GM18858 (cell line): ENCODE results near the gene RPL7A.
"Not testable (repeated sequence)": the region's sequence is repeated elsewhere in the genome, so short reads cannot be mapped to it uniquely, and the experiment has no call there.

ENCODE experiments used
- ATAC-seq: cut with Tn5 transposase; IDR thresholded peaks from one replicate; pipeline ENCODE4 v1.9.1; 2021; ENCODE audit not compliant: unreplicated experiment

RPL7A gene

DNA sequence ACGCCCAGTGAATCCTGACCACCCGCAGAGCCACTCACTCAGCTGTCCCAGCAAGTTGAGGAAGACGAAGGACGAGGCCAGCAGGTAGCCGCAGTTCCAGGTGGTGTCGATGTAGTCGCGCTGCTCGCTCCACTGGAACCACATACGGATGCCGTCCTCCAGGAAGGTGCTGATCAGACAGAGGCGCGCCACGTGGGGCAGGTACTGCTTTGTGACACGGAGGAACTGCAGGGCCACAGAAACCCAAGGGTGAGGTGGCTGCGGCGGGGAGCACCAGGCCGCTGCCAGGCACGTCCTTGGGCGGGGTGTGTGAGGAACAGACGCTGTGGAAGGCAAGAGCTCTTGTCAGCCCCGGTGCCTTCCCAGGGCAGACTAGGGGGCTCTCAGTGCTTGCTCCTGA, 19.2 kb downstream of the RPL7A start:
- ATAC-seq: no peak

DNA sequence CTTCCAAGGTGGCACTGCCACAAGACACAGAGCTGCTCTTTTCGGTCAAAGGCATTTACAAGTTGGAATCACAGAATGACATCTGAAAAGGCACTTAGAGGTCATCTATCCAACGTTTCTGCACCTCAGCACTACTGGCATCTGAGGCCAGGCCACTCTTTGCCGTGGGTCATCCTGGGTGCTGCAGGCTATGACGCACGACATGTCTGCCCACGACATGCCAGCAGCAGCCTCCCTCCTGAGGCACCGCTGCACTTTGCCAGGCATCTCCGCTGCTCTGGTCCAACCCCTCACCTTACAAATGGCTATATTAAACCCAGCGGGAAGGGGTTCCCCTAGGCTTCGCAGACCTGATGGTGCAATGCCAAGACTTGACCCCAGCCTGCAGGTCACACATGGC, 19.8 kb downstream of the RPL7A start:
- no peak for ATAC-seq

DNA sequence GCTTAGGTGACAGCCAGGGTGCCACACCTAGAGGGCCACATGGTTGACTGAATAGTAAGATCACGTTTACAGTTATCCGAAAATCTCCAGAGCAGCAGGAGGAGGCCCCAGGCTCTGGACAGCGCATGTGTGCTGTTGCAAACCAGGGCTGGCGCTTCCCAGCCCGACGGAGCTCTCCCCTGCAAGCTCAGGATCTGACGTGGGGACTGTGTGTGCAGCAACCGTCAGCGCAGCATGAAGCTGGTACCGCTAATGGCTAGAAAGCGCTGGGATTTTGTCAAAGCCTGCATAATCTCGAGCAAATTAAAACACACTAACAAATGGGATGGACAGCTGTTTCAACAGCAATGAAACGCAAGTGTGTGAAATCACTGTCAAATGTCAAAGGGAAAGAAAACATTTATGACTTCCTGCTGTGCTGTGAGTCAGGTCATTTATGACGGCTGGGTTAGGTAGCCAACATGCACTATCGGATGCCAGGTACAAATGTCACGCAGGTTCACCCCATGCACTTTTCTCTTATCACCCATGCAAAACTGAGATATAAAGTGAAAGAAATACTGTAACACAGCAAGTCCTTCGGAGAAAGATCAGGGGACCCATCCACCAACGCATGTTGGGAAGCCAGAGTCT, 20.3 kb downstream of the RPL7A start:
- ATAC-seq: no peak

DNA sequence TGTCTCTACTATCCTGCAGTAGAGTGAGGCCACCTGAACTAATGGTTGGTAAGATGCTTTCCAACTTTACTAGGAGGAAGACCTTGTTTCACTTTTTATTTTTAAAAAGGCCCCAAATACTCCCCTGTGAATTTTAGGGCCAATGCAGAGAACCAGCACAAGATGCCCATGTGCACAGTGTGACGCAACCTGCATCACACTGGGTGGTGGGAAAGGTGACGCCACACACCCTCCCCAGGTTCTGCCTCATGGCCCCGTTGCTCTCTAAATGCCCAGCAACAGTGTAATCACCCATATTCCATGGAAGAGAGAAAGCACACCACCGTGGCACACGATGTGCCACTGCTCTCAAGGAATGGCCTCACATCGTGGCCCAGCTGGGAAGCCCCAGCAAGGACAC, 21.4 kb downstream of the RPL7A start:
- ATAC-seq: no peak

DNA sequence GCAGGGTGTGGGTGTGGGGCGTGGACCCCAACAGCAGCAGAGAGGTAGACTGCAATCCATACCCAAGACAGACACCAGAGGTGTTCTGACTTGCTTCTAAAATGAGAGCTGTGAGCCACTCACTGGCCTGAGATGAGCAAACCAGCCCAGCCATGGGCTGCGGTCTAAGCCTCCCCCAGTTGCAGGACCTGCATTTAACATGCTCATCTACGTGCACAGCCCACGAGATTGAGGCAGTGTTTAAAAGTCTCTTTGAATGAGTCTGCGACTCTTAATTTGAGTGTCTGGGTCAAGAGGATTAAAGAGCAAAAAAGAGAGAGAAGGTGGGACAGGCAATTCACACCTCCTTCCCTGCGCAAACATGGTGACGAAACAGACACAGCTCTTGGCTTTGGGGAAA, 21.9 kb downstream of the RPL7A start:
- no peak for ATAC-seq

DNA sequence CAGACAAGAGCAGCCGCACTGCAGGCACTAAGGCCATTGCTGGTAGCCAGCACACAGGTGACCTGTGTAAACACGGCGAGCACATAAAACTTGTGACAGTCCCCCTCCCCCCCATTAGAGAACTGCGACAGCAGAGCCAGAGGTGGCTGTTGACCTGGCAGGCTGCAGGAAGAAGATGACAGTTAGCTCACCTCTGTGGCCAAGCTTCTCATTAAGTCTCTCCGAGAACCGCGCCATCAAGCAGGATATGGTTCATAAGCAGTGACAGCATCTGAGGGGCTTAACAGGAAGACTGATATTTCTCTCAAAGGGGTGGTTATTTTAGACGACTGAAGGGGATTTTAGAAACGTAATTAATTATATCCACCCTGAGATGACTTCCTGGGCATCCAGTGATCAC, 22.7 kb downstream of the RPL7A start:
- no peak for ATAC-seq

DNA sequence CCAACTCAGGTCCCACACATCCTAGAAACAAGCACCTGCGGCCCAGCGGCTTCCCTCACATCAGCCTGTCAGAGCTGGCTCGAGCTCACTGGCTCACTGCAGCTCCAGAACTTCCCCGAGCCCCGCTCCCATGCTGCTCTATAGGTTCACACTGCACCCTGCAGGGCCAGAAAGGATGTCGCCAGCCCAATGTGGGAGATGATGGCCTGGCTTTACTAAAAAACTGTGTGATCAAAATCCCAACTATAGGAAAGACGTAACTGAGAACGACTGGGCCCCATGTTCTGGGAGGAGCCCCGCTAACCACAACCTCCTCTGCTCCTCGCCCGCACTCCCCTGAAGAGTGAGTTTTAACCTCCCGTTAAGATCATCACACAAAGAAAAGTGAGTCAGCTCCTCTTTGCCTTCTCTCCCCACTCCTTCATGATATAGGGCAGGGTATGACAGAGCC, 23.3 kb downstream of the RPL7A start:
- ATAC-seq: no peak

DNA sequence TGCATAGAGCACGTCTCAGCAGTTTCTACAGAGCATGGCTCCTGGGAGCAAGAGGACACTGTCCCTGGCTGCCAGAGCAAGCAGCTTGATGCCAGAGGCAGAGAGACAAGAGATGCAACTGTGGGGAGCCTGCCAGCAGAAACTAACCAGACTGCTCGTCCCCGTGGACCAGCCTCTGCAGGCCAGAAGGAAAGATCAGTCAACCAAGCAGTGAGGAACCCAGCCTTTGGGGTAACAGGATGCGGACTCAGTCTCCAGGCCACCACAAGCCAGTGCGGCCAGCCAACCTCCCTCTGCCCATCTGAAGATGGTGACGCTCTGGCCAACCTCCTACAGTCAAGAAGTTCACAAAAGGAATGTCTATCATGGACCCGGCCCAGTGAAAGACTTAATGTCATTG, 24.1 kb downstream of the RPL7A start:
- no peak for ATAC-seq

DNA sequence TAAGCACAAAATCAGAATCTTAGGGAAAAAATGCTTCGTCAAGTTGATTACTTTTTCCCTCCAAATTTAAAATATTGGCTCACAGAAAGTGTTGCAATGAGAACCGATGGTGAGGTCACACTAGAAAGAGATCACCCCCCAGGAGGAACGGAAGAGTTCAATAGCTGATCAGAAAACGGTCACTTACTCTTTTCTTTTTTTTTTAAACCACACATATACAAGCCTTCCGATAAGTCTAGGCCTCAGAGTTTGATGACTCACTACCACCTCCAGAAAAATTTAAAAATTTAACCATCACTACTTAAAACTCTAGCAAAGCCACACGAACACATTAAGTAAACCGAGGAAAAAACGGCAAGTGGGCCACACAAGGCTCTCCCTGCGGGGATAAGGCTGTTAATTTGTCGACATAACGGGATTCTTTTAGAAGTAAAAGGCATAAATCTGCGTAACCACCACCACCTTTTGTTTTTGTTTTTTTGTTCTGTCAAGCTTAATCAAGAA, 26.6 kb downstream of the RPL7A start:
- no peak for ATAC-seq

DNA sequence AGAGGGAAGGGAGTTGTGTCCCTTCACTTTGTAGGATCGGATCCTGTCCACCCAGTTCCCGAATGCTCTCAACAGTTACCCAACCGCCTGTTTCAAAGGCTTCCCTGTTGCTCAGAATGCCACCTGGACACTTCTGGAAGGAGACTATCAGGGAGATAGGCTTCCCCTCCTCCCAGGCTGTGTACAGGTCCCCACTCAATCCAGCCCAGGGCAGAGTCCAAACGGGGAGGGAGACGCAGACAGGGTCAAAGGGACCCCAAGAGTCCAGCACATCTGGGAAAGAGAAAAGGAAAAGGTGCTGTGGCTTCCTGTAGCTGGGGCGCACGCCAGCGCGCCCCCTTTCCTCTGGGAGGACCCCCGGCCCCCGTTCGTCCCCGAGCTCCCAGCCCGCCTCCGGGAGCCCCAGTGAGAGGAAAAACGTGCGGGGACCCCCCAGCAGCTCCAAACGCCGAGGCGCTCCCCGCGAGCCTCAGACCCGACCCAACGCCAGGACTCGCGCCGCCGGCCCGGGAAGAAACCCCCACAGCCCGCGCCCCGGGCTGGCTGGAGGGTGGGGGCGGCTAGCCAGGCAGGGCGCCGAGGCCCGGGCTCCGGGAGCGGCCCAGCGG, 27.2 kb downstream of the RPL7A start:
- peak; percentile 9 for ATAC-seq

DNA sequence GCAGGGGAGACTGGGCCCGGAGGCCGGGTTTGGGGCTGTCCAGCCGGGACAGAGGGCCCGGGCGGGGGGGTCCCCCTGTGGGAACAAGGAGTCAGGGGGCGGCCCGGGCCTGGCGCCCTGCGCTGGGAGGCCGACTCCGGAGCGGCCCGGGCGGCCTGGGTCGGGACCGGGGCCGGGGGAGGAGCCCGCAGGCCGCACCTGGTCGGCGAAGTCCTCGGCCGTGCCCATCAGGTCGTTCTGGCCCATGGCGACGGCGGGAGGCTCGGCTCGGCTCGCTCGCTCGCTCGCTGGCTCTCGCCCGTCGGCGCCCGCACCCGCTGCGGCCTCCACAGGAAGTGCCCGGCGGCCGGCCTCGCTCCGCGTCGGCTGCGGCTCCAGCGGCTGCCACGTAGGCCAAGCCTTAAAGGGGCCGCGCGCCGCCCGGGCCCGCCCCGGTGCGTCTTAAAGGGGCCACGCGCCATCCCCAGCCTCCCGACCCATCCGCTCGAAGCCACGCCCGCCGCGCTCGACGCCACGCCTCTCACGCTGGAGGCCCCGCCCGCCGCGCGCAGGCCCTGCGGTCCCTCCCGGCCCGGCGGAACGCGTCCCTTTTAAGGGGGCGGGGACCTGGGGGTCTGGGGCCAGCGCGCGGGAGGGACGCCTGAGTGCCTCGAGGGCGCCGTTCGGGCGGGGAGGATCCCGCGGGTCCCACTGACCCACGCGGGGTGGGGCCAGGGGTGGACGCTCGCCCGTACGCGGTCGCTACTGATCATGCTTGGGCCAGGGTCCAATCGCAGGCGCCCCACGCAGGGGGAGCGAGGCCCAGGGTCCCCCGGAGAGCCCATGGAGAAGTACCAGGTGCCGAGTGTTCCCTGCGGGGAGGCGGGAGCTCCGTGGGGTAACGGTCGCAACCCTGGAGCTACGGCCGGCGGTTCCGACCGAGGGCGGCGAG, 28.0 kb downstream of the RPL7A start, which contains the start of the genes STKLD1 and SURF4:
TSS of gene STKLD1 (plus strand) at position 643 of the 931 bp plus-strand sequence. CDS start at position 751, 108 bp downstream.
TSS of gene SURF4 (minus strand) at position 337 of the 931 bp plus-strand sequence. CDS start at position 246, 91 bp downstream.
- peak; percentile 74 for ATAC-seq

DNA sequence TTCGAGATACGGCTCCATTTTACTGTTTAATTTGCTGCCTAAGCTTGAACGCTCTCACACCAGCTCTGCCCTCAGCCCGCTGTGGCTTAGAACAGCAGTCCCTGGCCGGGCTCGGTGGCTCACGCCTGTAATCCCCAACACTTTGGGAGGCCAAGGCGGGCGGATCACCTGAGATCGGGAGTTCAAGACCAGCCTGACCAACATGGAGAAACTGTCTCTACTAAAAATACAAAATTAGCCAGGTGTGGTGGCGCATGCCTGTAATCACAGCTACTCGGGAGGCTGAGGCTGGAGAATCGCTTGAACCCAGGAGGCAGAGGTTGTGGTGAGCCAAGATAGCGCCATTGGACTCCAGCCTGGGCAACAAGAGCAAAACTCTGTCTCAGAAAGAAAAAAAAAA, 29.3 kb downstream of the RPL7A start:
- not testable (repeated sequence) for ATAC-seq

DNA sequence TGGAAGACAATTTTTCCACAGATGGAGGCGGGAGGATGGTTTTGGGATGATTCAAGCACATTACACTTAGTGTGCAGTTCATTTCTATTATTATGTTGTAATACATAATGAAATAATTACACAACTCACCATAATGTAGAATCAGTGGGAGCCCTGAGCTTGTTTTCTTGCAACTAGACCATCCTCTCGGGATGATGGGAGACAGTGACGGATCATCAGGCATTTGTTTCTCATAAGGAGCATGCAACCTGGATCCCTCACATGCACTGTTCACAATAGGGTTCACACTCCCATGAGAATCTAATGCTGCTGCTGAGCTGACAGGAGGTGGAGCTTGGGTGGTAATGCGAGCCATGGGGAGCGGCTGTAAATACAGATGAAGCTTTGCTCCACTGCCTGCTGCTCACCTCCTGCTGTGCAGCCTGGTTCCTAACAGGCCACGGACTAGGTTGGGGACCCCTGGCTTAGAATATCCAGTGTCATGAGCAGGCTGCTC, 29.8 kb downstream of the RPL7A start:
- no peak for ATAC-seq

DNA sequence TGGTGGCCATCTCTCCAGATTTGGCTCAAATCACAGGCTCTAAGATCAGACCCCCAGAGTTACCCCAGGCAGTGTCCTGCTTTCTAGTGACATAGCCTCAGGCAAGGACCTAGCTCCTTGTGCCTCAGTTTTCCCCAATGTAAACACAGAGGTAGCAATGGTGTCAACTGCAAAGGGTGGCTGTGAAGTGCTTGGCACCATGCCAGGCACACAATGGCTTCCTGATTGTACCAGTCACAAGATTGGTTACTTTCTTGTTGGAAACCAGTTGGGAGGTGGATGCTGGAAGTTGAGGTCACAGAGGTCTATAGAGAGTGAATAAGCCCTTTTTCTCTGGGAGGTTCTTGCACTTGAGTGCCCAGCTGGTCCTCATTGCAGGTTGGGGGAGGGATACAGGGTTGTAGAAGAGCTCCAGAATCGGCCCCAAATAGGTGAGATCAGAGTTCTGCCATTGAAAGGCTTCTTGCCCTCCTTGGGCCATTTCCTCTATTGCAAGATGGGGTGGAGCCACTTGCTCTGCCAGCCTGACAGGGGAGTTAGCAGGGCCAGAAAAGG, 30.5 kb downstream of the RPL7A start:
- no peak for ATAC-seq

DNA sequence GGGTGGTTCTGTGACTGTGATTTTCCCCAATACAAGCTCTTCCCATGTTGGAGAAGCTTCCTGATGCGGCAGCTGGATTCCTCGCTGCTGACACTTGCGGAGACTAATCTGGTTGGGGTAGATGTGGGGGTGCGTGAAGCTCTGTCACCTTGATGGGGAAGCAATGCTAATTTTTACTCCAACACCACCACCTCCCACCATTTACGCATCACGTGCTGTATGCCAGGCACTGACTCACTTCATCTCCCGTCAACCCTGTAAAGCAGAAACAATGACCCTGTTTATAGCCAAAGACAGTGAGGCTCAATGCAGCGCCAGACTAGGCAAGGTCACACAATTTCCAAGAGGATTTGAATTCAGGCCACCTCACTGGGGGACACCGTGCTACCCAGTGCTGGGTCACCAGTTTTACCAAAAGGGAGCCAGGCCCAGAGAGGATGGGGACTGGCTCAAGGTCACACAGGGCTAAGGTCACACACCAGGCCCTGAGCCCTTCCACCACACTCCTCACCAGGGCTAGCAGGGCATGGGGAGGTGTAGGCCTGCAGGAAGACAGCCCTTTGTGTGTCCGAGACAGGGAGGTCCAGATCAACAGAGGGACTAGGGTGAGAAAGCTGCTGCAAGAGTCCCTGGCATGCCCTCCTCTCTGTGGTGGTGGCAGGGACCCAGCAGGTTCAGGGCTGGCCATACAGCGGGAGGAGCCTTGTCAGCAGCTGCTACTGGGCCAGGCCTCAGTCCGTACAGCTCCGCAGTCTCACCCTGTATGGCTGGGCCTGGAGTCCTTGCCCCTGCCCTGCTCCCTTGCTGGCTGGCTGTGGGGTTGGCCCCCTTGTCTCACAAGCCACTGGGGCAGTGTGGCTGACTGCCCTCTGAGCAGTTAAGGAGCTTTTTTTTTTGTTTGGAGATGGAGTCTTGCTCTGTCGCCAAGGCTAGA, 31.4 kb downstream of the RPL7A start:
- ATAC-seq: no peak

DNA sequence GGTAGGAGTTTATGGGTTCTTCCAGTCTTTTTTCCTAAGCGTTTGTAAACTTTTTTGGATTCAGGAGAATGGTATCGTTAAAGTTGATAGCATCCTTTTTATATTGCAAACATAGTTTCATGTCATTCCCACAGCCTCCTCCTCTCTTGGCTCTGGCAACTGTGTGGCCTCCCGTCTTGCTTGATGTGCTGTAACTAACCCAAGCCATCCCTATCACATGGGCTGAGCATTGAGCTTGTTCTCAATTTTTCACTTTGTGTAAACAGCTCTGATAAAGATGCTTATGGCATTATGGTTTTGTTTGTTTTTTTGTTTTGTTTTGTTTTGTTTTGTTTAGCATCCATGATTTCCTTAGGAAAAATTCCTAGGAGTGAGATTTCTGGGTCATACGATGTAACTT, 32.7 kb downstream of the RPL7A start:
- ATAC-seq: no peak

DNA sequence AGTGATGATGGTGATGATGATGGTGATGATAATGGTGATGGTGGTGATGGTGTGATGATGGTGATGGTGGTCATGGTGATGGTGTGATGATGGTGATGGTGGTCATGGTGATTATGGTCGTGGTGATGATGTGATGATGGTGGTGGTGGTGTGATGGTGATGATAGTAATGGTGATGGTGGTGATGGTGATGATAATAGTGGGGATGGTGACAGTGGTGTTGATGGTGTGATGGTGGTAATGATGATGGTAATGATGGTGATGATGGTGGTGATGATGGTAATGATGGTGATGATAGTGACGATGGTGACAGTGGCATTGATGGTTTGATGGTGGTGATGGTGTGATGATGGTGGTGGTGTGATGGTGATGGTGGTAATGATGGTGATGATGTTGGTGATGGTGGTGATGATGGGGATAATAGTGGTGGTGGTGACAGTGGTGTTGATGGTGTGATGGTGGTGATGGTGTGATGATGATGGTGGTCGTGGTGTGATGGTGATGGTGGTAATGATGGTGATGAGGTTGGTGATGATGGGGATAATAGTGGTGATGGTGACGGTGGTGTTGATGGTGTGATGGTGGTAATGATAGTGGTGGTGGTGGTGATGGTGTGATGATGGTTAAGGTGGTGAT, 34.6 kb downstream of the RPL7A start:
- no peak for ATAC-seq

DNA sequence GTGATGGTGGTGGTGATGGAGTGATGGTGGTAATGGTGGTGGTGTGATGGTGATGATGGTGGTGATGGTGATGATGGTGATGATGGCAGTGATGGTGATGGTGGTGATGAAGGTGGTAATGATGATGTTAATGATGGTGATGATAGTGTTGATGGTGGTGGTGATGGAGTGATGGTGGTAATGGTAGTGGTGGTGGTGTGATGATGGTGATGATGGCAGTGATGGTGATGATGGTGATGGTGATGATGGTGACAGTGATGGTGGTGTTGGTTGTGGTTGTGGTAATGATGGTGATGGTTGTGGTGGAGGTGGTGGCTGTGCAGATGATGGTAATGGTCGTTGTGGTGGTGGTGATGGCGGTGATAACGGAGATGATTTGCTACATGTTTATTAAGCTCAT, 35.4 kb downstream of the RPL7A start:
- ATAC-seq: no peak

DNA sequence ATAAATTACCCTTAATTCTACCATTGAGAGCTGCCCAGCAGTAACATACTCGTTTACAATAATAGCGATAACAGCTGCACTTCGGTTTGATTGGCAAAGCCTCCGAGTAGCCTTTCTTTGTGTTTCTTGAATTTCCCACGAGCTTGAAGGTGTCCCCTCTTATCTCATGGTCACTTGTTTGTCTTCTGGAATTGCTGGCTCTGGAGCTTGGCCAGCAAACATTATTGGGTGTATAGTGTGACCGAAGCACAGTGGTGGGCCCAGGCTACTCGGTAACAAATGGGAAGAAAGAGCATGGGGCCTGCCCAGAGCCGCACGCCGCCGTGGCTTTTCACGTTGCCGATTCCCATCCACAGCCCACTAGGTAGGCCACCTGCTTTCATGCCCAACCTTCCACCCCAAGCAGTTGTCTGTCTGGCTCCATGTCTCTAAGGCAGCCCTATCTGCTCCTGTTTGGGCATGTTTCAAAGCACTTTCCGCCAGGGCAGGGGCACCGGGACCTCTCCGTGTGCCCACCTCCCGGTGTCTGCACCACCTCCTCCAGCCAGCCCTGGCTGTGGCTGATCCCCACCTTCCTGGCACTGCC, 36.8 kb downstream of the RPL7A start:
- ATAC-seq: no peak
